Endothelial cell of umbilical vein (primary cell): ENCODE data around the gene NEUROD1. TPM values are rescaled to one million over a fixed set of nuclear protein-coding genes. Genes with fewer than 3 reads are reported as not detected.

Experiments
- BruUV-seq: library from RNA; stranded (reverse); fragments of 400-500 nt; replicated peaks from 2 replicates; lab custom pipeline; 2021; lab: Mats Ljungman, UMichigan
- CTCF ChIA-PET: fragments of 300-600, 350-600 bp; sonication (Branson Sonifier 250); formaldehyde crosslinking; loops from one replicate; lab custom pipeline; 2021; ENCODE audit warnings: antibody characterized with exemption, inconsistent platforms; lab: Charles Lee
- POLR2A ChIA-PET: fragments of 300-600, 350-600 bp; sonication (Branson Sonifier 250); formaldehyde crosslinking; loops from one replicate; lab custom pipeline; 2021; ENCODE audit warnings: antibody characterized with exemption, inconsistent platforms; lab: Charles Lee
- DNase-seq: peaks from one replicate; pipeline ENCODE4 v3.0.0-alpha.2; 2011; ENCODE audit warnings: low read depth, low spot score
- FAIRE-seq: peaks from 2 replicates; lab custom pipeline; 2011; peaks lifted over from hg19 to GRCh38; lab: Jason Lieb, UNC
- H2AFZ ChIP-seq: 2 replicates; pipeline ENCODE4 v1.6.0; 2012; ENCODE audit warnings: low read depth, low read length, control low read depth, inconsistent platforms
- H3K27ac ChIP-seq: 2 replicates; pipeline ENCODE4 v1.5.1; 2011; ENCODE audit warnings: low read depth, mild to moderate bottlenecking, control low read depth, low read length, moderate library complexity; ENCODE audit not compliant: insufficient read depth
- H3K27me3 ChIP-seq, 2 experiments: 2 replicates each; pipeline versions ENCODE4 v1.6.0 to v1.6.1; 2011; ENCODE audit warnings: low read length in 2 of 2, mixed read lengths in 1 of 2; ENCODE audit not compliant: control insufficient read depth in 2 of 2, insufficient read depth in 2 of 2
- H3K36me3 ChIP-seq, 2 experiments: 2 replicates in 1 of 2; 3 replicates in 1 of 2; pipeline ENCODE4 v1.5.1; 2011; ENCODE audit warnings: low read length in 2 of 2, mild to moderate bottlenecking in 1 of 2, moderate library complexity in 1 of 2; ENCODE audit not compliant: control insufficient read depth in 2 of 2, insufficient read depth in 2 of 2; ENCODE audit errors: extremely low read depth in 1 of 2
- H3K4me1 ChIP-seq: 3 replicates; pipeline ENCODE4 v1.5.1; 2011; ENCODE audit warnings: mild to moderate bottlenecking, low read length; ENCODE audit not compliant: control insufficient read depth, insufficient read depth; ENCODE audit errors: extremely low read depth
- H3K4me2 ChIP-seq: 2 replicates; pipeline ENCODE4 v1.6.1; 2011; ENCODE audit warnings: low read length, control low read depth, mixed read lengths; ENCODE audit not compliant: insufficient read depth
- H3K4me3 ChIP-seq, 3 experiments: fragments of 200-600 bp in 1 of 3; sonication (generic), shearing (Covaris generic) in 1 of 3; replicated peaks in 1 of 3; 2 replicates each; pipeline ENCODE4 v1.5.1; 2011 to 2016; ENCODE audit warnings: control low read depth in 3 of 3, low read length in 3 of 3, mild to moderate bottlenecking in 2 of 3, inconsistent platforms in 1 of 3, low read depth in 1 of 3, moderate library complexity in 1 of 3; ENCODE audit not compliant: insufficient read depth in 1 of 3
- H3K79me2 ChIP-seq: 2 replicates; pipeline ENCODE4 v1.6.0; 2012; ENCODE audit warnings: low read length, inconsistent platforms; ENCODE audit not compliant: control insufficient read depth, insufficient read depth
- H3K9ac ChIP-seq: replicated peaks from 2 replicates; pipeline ENCODE3; 2011; ENCODE audit warnings: low read length, control low read depth; ENCODE audit not compliant: insufficient read depth; ENCODE audit errors: extremely low read depth
- H3K9me1 ChIP-seq: replicated peaks from 3 replicates; pipeline ENCODE4 v1.6.0; 2011; ENCODE audit warnings: mild to moderate bottlenecking, low read length; ENCODE audit not compliant: control insufficient read depth, insufficient read depth; ENCODE audit errors: extremely low read depth
- H3K9me3 ChIP-seq: replicated peaks from 2 replicates; pipeline ENCODE4 v1.5.1; 2012; ENCODE audit warnings: low read length, inconsistent platforms; ENCODE audit not compliant: control insufficient read depth, insufficient read depth
- H4K20me1 ChIP-seq: replicated peaks from 2 replicates; pipeline ENCODE3; 2011; ENCODE audit warnings: mild to moderate bottlenecking, low read length; ENCODE audit not compliant: control insufficient read depth, insufficient read depth; ENCODE audit errors: extremely low read depth
- CTCF ChIP-seq, 2 donors: IDR thresholded peaks; 1 replicate in 1 of 2; 2 replicates in 1 of 2; pipeline ENCODE4 v1.5.1; 2011; ENCODE audit warnings: low read length in 2 of 2, mild to moderate bottlenecking in 2 of 2, moderate library complexity in 2 of 2, control low read depth in 1 of 2, inconsistent platforms in 1 of 2, low read depth in 1 of 2; ENCODE audit not compliant: insufficient read depth in 1 of 2; ENCODE audit errors: extremely low read depth in 1 of 2
- EZH2 ChIP-seq: IDR thresholded peaks from 2 replicates; pipeline ENCODE4 v1.6.1; 2012; ENCODE audit warnings: borderline replicate concordance, low read depth, mild to moderate bottlenecking, moderate library complexity, low read length, inconsistent platforms; ENCODE audit not compliant: severe bottlenecking
- FOS ChIP-seq: IDR thresholded peaks from 2 replicates; pipeline ENCODE4 v1.6.1; 2011; ENCODE audit warnings: mild to moderate bottlenecking, low read length, moderate library complexity, borderline replicate concordance; ENCODE audit not compliant: insufficient read depth
- GATA2 ChIP-seq: IDR thresholded peaks from 2 replicates; pipeline ENCODE4 v1.7.0; 2011; ENCODE audit warnings: low read depth, mild to moderate bottlenecking, moderate library complexity, mixed read lengths, low read length; ENCODE audit not compliant: insufficient read length, insufficient read depth
- JUN ChIP-seq: IDR thresholded peaks from 2 replicates; pipeline ENCODE4 v1.6.1; 2011; ENCODE audit warnings: borderline replicate concordance, low read depth; ENCODE audit not compliant: insufficient read length, insufficient read depth
- MAX ChIP-seq: IDR thresholded peaks from 2 replicates; pipeline ENCODE4 v1.6.1; 2011; ENCODE audit not compliant: insufficient read depth, insufficient read length
- MYC ChIP-seq: IDR thresholded peaks from one replicate; pipeline ENCODE4 v1.6.1; 2011; ENCODE audit warnings: mild to moderate bottlenecking, low read depth, low read length
- POLR2AphosphoS5 ChIP-seq: IDR thresholded peaks from 2 replicates; pipeline ENCODE4 v1.6.1; 2012; ENCODE audit warnings: low read depth, mild to moderate bottlenecking, control low read depth, low read length, moderate library complexity; ENCODE audit not compliant: insufficient read depth
- dilution Hi-C: fragments of 300-500 bp; cut with MboI; formaldehyde crosslinking; loops from one replicate; pipeline ENCODE4 v1.15.0; 2019; ENCODE audit warnings: low sequenced_read_pairs; ENCODE audit not compliant: extremely low pct_ligation_motif_present
- intact Hi-C: fragments of 100-400 bp; cut with micrococcal nuclease; formaldehyde crosslinking; loops from one replicate; pipeline ENCODE4 v1.10.0; 2022
- polyA plus RNA-seq, 4 experiments: library from polyadenylated mRNA; depleted of rRNA in 3 of 4; stranded (reverse) in 3 of 4; unstranded in 1 of 4; fragments of >200 nt; gene quantifications; 2 replicates each; pipeline versions ENCODE4 v1.2.1 to v1.2.3, GENCODE V29; 2011 to 2012; ENCODE audit warnings: missing spikeins in 1 of 4
- total RNA-seq: library from RNA; stranded (reverse); gene quantifications from 2 replicates; pipeline ENCODE4 v1.2.3, GENCODE V29; 2021

Gene NEUROD1
- total and polyA plus RNA-seq, 2 donors (not counting 3 experiments of a cell fraction or from before 2014, with no cell fraction given), result not detected

GRCh38 chr2:181673173-181673572 lies 7.1 kb downstream of the NEUROD1 start:
- FAIRE-seq, result no peak
- CTCF ChIA-PET, result no interaction called here

More at GRCh38 chr2:181673173-181673572, 7.1 kb downstream of the NEUROD1 start:
- Histone ChIP-seq H3K79me2 (no peaks in the 10 kb centered on the region), H3K9me1 (no peaks in the 10 kb centered on the region), H2AFZ (no peak overlapping the region), H3K4me1 (no peaks in the 10 kb centered on the region), H3K4me3 (no peak overlapping the region), H3K9me3 (no peaks in the 10 kb centered on the region), H3K4me2 (no peak overlapping the region), H3K36me3 (no peaks in the 10 kb centered on the region), H3K27me3 (peaks cover 10 to 21% of the 10 kb centered on the region in 2 experiments), H4K20me1 (no peaks in the 10 kb centered on the region), H3K9ac (no peak overlapping the region), H3K27ac (no peak overlapping the region)
- BruUV-seq, result no TSS peak
- intact Hi-C loops, result no loop called here
- dilution Hi-C loops, result no loop called here
- TF ChIP-seq POLR2AphosphoS5 (no peak), GATA2 (no peak), EZH2 (no peak), CTCF (IDR thresholded peaks at IDR 0.05; ENCODE audit: extremely low read depth in 1 of 2, insufficient read depth in 1 of 2, low read depth in 1 of 2, low read length in 2 of 2) (no peak), FOS (no peak), MYC (no peak), JUN (no peak), MAX (no peak)
- POLR2A ChIA-PET, result no interaction called here
- DNase-seq, result no peak
